Ishikawa (cell line): ENCODE data around the gene HK2.

Source experiments
- CEBPB ChIP-seq: IDR thresholded peaks from 2 replicates; pipeline ENCODE4 v1.6.1; 2012
- CREB1 ChIP-seq: IDR thresholded peaks from 2 replicates; pipeline ENCODE4 v1.6.1; 2012; ENCODE audit warnings: low read depth
- EGR1 ChIP-seq: IDR thresholded peaks from 2 replicates; pipeline ENCODE4 v1.6.1; 2012
- EP300 ChIP-seq: IDR thresholded peaks from 2 replicates; pipeline ENCODE4 v1.6.1; 2012; ENCODE audit warnings: borderline replicate concordance
- FOXM1 ChIP-seq: IDR thresholded peaks from 2 replicates; pipeline ENCODE4 v1.6.1; 2012; ENCODE audit warnings: low read depth, borderline replicate concordance
- NFIC ChIP-seq: IDR thresholded peaks from 2 replicates; pipeline ENCODE4 v1.6.1; 2012
- RAD21 ChIP-seq: IDR thresholded peaks from 2 replicates; pipeline ENCODE4 v1.6.1; 2012; ENCODE audit warnings: low read depth
- TAF1 ChIP-seq: IDR thresholded peaks from 2 replicates; pipeline ENCODE4 v1.6.1; 2012; ENCODE audit warnings: low read depth, mild to moderate bottlenecking
- TCF12 ChIP-seq: IDR thresholded peaks from 2 replicates; pipeline ENCODE4 v1.6.1; 2012; ENCODE audit warnings: low read depth
- TEAD4 ChIP-seq: IDR thresholded peaks from 2 replicates; pipeline ENCODE4 v1.6.1; 2012
- YY1 ChIP-seq: IDR thresholded peaks from 2 replicates; pipeline ENCODE4 v1.6.1; 2012; ENCODE audit warnings: low read depth
- ZBTB7A ChIP-seq: IDR thresholded peaks from 2 replicates; pipeline ENCODE4 v1.6.1; 2012; ENCODE audit warnings: low read depth
- TF ChIP-seq, protein P1 (sequence below): IDR thresholded peaks from 2 replicates; pipeline ENCODE4 v1.6.1; 2012
- TF ChIP-seq, protein P2 (sequence below): IDR thresholded peaks from 2 replicates; pipeline ENCODE4 v1.6.1; 2012
- TF ChIP-seq, protein P3 (sequence below): IDR thresholded peaks from 2 replicates; pipeline ENCODE4 v1.6.1; 2012; ENCODE audit warnings: low read depth, mild to moderate bottlenecking

Gene HK2

DNA sequence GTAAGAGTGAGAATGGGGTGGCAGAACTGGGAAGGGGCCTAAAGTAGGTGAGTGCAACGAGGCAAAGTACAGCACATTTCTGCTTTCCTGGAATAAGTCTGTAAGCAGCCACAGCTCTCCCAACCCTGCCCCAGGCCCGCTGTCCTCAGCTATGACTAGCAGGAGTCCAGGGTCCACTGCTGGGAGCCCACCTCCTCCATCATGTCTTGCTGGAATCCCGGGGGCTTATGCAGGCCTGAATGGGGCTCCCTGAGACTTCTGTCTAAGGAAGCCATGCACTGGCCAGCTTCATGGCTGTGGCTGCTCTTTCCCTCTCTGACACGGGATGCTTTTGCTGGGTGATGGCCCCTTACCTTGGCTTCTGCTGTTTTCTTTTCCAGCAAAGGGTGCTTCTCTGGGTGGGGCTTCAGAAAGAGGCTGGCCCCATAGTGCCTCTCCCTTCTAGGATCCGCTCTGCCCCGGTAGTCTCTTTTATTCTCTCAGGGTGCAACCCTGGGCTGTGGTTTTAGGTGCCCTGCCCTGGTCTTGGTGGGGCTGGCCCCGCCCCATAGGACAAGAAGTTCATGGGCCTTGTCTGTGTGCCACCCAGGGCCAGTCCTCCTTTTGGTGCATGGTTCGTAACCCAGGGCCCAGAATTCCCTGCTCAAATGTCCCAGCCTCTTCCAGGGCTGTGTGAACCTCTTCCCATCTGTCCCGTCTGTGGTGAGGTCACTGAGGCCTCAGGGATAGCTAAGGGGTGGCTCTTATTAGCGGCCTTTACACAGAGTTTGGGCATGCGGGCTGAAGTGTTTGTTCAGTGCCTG is 90.7 kb downstream of the HK2 start:
- TF ChIP-seq RAD21 (no peak), ZBTB7A (no peak), TAF1 (no peak)

DNA sequence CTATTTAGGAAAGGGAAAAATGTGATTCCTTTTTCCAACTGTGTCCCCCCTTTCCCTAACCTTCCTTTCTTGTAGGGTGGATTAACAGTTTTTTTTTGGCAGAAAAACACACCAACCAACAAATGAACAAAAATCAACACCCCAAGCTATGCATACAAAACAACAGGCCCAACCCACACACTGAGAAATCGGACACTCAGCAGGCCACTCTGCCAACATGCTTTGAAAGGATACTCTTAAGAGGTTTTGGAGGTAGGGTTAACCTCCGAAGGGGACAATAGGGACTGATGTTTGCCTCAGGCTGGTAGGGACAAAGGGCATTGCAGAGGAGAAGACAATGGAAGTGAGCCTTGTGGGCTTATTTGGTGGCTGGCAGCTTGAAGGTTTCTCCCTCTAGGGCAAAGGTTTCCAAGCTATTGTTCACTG is 91.4 kb downstream of the HK2 start:
- TF ChIP-seq, protein P1, sequence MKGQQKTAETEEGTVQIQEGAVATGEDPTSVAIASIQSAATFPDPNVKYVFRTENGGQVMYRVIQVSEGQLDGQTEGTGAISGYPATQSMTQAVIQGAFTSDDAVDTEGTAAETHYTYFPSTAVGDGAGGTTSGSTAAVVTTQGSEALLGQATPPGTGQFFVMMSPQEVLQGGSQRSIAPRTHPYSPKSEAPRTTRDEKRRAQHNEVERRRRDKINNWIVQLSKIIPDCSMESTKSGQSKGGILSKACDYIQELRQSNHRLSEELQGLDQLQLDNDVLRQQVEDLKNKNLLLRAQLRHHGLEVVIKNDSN: no peak
- no peak for TF ChIP-seq TCF12

DNA sequence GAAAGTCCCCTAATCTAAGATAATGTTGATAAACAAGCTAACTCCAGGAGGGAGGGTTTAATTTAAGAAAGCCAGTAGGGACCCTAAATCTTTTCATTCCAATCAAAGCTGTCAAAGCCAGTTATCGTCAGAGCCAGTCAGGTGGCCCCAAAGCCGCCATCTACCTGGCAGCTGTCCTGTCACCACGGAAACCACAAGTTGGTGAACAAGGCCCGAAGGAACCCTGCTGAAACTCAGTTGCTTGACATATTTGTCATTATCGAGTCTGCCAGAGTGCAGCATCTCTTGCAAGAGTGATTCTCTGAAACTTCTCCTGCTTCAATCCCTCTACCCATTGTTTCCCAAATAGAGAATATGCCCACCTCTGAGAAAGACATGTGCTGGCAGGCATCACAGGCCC is 93.7 kb downstream of the HK2 start:
- TF ChIP-seq YY1 (no peak), TAF1 (no peak), ZBTB7A (no peak), EP300 (no peak), TEAD4 (no peak), FOXM1 (no peak), NFIC (no peak), CREB1 (no peak), EGR1 (no peak), RAD21 (no peak), CEBPB (no peak)
- TF ChIP-seq, protein P2, sequence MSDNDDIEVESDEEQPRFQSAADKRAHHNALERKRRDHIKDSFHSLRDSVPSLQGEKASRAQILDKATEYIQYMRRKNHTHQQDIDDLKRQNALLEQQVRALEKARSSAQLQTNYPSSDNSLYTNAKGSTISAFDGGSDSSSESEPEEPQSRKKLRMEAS: no peak
- TF ChIP-seq, protein P3, sequence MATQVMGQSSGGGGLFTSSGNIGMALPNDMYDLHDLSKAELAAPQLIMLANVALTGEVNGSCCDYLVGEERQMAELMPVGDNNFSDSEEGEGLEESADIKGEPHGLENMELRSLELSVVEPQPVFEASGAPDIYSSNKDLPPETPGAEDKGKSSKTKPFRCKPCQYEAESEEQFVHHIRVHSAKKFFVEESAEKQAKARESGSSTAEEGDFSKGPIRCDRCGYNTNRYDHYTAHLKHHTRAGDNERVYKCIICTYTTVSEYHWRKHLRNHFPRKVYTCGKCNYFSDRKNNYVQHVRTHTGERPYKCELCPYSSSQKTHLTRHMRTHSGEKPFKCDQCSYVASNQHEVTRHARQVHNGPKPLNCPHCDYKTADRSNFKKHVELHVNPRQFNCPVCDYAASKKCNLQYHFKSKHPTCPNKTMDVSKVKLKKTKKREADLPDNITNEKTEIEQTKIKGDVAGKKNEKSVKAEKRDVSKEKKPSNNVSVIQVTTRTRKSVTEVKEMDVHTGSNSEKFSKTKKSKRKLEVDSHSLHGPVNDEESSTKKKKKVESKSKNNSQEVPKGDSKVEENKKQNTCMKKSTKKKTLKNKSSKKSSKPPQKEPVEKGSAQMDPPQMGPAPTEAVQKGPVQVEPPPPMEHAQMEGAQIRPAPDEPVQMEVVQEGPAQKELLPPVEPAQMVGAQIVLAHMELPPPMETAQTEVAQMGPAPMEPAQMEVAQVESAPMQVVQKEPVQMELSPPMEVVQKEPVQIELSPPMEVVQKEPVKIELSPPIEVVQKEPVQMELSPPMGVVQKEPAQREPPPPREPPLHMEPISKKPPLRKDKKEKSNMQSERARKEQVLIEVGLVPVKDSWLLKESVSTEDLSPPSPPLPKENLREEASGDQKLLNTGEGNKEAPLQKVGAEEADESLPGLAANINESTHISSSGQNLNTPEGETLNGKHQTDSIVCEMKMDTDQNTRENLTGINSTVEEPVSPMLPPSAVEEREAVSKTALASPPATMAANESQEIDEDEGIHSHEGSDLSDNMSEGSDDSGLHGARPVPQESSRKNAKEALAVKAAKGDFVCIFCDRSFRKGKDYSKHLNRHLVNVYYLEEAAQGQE: no peak

DNA sequence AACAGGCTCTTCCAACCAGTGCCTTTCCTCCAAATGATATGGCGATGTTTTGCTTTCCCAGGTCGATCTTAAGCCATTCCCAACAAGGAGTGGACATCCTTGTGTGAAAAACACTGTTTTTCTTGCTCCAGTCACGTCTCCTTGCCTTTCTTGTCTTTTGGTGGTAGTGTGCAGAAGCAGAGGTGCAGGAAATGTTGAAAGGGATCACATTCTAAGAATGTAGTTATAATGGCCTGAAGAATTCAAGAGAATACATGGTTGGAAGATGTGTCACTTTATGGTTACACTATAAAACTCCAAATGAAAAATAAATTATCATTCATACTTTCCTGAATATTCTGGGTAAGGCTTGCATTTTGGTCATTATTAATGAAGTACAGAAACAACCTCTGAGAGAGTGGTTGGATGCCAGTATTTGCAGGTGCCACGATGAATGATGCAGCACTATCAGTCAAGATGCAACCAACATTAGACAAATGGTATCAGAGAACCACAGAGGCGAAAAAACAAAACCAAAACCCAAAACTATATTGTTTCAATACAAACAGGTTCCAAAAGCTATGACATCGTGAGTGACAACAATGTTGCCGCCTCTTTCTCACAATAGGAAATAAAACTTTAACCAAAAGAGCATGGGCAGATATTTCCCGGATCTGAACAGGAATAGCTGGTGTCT is 97.0 kb downstream of the HK2 start:
- TF ChIP-seq, protein P3: no peak
- TF ChIP-seq TEAD4 (no peak), CREB1 (no peak), TCF12 (no peak), EP300 (no peak), NFIC (no peak), CEBPB (no peak), FOXM1 (no peak), EGR1 (no peak), ZBTB7A (no peak), RAD21 (no peak), YY1 (no peak), TAF1 (no peak)
- TF ChIP-seq, protein P1: no peak

DNA sequence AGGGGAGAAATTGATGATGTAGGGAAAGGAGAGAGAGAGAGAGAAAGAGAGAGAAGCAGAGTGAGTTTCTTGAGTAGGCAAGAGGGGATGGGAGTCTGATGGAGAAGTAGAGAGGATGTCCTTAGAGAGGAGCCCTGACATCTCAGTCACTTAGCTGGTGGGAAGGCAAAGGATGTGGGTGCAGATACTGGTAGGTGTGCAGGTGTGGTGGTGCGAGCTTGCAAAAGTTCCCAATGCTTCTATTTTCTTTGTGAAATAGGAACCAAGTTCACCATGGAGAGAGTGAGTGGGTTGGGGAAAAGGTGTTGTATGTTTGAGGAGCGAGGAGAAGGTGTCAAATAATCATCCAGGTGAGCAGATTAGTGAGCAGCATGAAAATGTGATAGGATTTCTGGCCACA is 98.0 kb downstream of the HK2 start:
- TF ChIP-seq NFIC (no peak), TAF1 (no peak), CREB1 (no peak), YY1 (no peak), EGR1 (no peak), TEAD4 (no peak), RAD21 (no peak)

DNA sequence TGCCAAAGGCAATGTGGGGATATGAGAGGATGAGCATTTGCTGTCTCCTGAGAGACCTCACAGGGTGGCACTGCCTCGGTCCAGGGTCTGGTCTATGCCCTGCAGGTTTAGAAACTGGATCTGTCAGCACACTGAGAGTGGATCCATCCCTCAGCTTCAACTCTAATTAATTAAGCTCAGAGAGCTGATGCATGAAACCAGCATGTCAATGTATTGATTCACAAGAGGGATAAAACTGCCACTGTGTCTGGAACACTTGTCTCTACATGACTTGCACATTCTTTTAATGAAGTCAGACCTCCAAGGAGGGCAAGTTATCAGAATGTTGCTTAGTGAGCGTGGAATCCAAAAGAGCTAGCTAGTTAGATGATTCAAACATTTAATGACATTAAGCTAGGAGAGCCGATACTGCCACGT is 102.1 kb downstream of the HK2 start:
- TF ChIP-seq ZBTB7A: no peak
- no peak for TF ChIP-seq YY1
- no peak for TF ChIP-seq TCF12
- no peak for TF ChIP-seq CREB1
- TF ChIP-seq, protein P3: no peak
- no peak for TF ChIP-seq TEAD4
- no peak for TF ChIP-seq EGR1
- no peak for TF ChIP-seq EP300
- TF ChIP-seq RAD21: no peak
- no peak for TF ChIP-seq NFIC
- TF ChIP-seq CEBPB: no peak
- TF ChIP-seq, protein P1: no peak
- no peak for TF ChIP-seq FOXM1
- TF ChIP-seq, protein P2: no peak
- no peak for TF ChIP-seq TAF1
